ENCODE data around the gene FAM50B. TPM values are rescaled to one million over a fixed set of nuclear protein-coding genes. Genes with fewer than 3 reads are reported as not detected.

FAM50B gene
- total RNA-seq (2022; extraction: Qiagen RNA extraction) = 4.1 to 6.5 TPM (median 6.0 TPM) in 5 replicates

DNA sequence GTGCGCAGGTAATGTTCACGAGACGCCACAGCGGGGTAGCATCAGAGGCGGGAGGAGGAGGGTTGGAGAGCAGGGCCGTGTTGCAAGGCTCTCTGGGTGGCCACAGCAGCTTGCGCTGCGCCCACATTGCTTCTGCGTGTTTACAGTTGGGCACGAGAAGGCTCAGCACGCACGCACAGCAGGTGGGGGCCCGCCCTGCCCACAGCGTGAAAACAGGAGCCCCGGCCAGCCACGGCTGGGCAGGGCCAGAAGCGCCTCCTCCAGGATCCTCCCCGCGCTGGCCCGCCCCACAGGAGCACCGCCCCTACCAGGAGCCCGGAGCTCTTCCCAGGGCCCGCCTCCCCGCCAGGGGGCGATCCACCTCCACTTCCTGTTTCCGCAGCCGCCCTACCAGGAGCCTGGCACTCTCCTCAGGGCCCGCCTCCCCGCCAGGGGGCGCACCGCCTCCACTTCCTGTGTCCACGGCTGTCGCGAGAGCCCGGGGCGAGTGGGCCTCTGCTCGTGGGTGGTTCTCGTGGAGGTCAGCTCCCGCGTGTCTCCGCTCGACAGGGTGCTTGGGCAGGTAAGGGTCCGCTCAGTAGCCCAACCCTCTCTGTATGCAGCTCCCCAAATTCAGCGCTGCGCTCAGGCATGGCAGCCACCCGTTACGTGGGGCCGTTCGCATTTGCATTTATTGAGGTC is at the start of gene FAM50B:
Gene FAM50B (plus strand): TSS at position 449 of the 681 bp plus-strand sequence. CDS start 439 bp downstream, outside the sequence.

Other genes starting within 250 kb of the FAM50B start
- gene PXDC1, start 97.7 kb upstream of the FAM50B start, total RNA-seq (2022; extraction: Qiagen RNA extraction) = 14.9 to 23.6 TPM (median 19.1 TPM) in 5 replicates
- not detected in 5 replicates for gene FAM217A, start 229.8 kb downstream of the FAM50B start, total RNA-seq (2022; extraction: Qiagen RNA extraction)

All from A549 treated with CORT108297 at 1 μM for 4 hours (cell line).